Measurements from ENCODE around the gene ROM1.

ROM1 gene, protein sequence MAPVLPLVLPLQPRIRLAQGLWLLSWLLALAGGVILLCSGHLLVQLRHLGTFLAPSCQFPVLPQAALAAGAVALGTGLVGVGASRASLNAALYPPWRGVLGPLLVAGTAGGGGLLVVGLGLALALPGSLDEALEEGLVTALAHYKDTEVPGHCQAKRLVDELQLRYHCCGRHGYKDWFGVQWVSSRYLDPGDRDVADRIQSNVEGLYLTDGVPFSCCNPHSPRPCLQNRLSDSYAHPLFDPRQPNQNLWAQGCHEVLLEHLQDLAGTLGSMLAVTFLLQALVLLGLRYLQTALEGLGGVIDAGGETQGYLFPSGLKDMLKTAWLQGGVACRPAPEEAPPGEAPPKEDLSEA

DNA sequence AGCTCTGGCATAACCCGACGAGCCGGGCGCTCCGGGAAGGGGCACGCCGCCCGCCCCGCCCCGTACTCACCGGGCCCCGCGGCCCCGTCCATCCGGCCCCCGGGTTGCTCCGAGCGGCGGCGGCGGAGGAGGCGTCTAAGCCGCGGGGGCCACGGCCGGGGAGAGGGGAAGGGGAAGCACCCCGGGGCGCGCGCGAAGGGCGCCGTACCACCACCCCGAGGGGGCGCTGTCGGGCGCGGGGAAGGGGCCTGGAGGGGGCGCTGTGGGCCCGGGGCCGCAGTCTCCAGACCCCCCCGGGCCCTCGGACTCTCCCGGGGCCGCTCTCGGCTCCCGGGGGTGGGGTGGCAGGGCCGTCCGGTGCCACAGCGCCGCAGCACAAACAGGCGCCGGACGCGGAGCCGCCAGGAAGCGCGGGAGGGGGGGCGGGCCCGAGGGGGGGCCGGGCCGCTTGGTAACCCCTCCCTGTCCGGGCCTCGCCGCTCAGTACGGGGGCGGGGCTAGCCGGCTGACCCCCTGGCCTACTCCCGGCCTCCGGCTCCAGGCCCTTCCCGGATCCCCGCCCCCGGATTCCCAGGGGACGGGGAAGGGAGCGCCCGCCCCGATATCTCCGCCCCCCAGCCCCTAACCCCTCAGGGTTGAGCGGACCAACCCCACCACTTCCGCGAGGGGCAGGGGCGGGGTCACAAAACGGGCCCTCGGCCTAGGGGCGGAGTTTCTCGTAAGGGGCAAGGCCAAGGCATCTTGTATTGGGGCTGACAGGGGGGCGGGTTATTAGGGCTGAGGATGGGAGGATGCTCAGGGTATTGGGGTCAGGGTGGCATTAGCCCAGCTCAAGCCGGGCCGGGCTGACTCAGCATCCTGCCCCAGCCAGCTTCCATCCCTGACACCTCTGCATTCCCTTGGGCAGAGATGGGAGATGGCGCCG lies at the start of gene ROM1, which contains the start of gene EML3:
TSS of gene ROM1 (plus strand) at position 892 of the 925 bp plus-strand sequence. CDS start at position 917, 25 bp downstream.
TSS of gene EML3 (minus strand) at position 410 of the 925 bp plus-strand sequence. CDS start at position 92, 318 bp downstream.
- peak within 1 kb of the TSS; percentile 58 for H2AFZ ChIP-seq (ENCODE audit: low read depth, low read length, severe bottlenecking)
- H3K27me3 ChIP-seq (ENCODE audit: low read length) = no peaks in the 10 kb centered on the region
- no peak for TF ChIP-seq EZH2phosphoT487 (conservative IDR thresholded peaks at IDR 0.05; ENCODE audit: low read length)
- TF ChIP-seq, protein P1, sequence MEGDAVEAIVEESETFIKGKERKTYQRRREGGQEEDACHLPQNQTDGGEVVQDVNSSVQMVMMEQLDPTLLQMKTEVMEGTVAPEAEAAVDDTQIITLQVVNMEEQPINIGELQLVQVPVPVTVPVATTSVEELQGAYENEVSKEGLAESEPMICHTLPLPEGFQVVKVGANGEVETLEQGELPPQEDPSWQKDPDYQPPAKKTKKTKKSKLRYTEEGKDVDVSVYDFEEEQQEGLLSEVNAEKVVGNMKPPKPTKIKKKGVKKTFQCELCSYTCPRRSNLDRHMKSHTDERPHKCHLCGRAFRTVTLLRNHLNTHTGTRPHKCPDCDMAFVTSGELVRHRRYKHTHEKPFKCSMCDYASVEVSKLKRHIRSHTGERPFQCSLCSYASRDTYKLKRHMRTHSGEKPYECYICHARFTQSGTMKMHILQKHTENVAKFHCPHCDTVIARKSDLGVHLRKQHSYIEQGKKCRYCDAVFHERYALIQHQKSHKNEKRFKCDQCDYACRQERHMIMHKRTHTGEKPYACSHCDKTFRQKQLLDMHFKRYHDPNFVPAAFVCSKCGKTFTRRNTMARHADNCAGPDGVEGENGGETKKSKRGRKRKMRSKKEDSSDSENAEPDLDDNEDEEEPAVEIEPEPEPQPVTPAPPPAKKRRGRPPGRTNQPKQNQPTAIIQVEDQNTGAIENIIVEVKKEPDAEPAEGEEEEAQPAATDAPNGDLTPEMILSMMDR (IDR thresholded peaks at IDR 0.05; ENCODE audit: insufficient read depth, low read length, poor library complexity, severe bottlenecking) = peak; percentile 98
- peak within 1 kb of the TSS; percentile 90 for H3K4me2 ChIP-seq (ENCODE audit: low read depth, low read length, poor library complexity, severe bottlenecking)
- H3K9ac ChIP-seq (ENCODE audit: low read length) = peak within 1 kb of the TSS; percentile 97
- no peaks in the 10 kb centered on the region for H3K9me3 ChIP-seq (ENCODE audit: insufficient read depth, low read length)
- peaks cover 12% of the 10 kb centered on the region; the same call in 1 of the 2 replicates for H3K79me2 ChIP-seq (ENCODE audit: insufficient read depth, low read length)
- no peaks in the 10 kb centered on the region for H3K9me2 ChIP-seq (replicated peaks; ENCODE audit: insufficient read depth, low read length)
- H3K36me3 ChIP-seq (ENCODE audit: low read length) = no peaks in the 10 kb centered on the region
- peaks cover 14% of the 10 kb centered on the region for H3F3A ChIP-seq (ENCODE audit: insufficient read depth)
- H3K27ac ChIP-seq (ENCODE audit: low read depth, low read length) = peak within 1 kb of the TSS; percentile 88
- H4K20me1 ChIP-seq (ENCODE audit: low read depth, low read length) = no peaks in the 10 kb centered on the region
- H3K4me3 ChIP-seq (ENCODE audit: insufficient read depth, low read length, poor library complexity, severe bottlenecking) = peak within 1 kb of the TSS; percentile 81

DNA sequence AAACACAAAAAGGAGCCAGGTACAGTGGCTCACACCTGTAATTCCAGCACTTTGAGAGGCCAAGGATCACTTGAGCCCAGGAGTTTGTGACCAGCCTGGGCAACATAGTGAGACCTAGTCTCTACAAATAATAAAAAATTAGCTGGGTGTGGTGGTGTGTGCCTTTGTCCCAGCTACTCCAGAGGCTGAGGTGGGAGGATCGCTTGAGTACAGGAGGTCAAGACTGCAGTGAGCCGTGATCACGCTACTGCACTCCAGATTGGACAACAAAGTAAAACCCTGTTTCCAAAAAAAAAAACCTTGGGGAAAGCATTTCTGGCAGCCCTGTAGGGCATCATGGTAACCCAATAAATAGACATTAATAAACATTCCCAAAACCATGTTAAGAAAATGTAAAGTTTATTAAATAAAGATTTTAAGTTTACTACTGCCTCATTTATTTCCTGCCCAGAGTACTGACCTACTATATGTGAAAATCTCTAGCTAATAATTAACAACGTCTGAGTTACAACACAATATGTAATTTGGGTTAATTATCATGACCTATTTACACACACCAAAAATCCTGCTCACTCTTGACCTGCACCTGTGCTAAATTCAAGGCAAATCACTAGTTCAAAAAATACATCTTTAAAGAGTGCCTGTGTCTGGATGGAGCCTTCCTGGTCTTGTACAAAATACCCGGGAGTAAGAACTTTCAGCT lies 47.8 kb upstream of the ROM1 start:
- Histone ChIP-seq H3K4me3 (ENCODE audit: insufficient read depth, low read length, poor library complexity, severe bottlenecking) (no peak overlapping the region), H3K9me3 (ENCODE audit: insufficient read depth, low read length) (no peaks in the 10 kb centered on the region), H3K79me2 (ENCODE audit: insufficient read depth, low read length) (peaks cover 35% of the 10 kb centered on the region), H3K9ac (ENCODE audit: low read length) (no peak overlapping the region), H3K27ac (ENCODE audit: low read depth, low read length) (no peak overlapping the region), H3K9me2 (replicated peaks; ENCODE audit: insufficient read depth, low read length) (no peaks in the 10 kb centered on the region), H3K27me3 (ENCODE audit: low read length) (no peaks in the 10 kb centered on the region), H4K20me1 (ENCODE audit: low read depth, low read length) (peaks cover 12% of the 10 kb centered on the region; the same call in 1 of the 2 replicates), H3K36me3 (ENCODE audit: low read length) (peaks cover 22% of the 10 kb centered on the region; the same call in 1 of the 2 replicates), H3K4me2 (ENCODE audit: low read depth, low read length, poor library complexity, severe bottlenecking) (no peak overlapping the region), H3F3A (ENCODE audit: insufficient read depth) (peaks cover 4% of the 10 kb centered on the region; the same call in 1 of the 2 replicates), H2AFZ (ENCODE audit: low read depth, low read length, severe bottlenecking) (no peak overlapping the region)
- no peak for TF ChIP-seq EZH2phosphoT487 (conservative IDR thresholded peaks at IDR 0.05; ENCODE audit: low read length)
- TF ChIP-seq, protein P1 (IDR thresholded peaks at IDR 0.05; ENCODE audit: insufficient read depth, low read length, poor library complexity, severe bottlenecking) = no peak

DNA sequence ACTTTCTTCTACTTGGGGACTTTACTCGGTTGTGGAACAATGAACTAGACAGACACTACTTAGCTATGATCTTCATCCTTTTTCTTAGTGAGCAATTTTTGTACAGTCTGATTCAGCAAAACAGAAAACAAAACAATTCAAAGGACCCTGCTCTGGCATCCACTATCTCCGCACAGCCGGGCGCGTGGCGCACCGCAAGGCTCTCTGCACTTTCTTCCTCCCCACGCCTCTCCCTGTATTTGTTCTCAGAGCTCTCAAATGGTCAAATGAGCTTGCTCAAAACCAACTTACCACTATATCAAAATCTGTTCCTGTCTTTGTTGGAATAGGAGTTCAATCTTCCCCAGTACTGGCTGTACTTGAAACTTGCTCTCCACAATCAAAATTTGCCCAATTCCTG lies 46.8 kb upstream of the ROM1 start:
- Histone ChIP-seq H4K20me1 (ENCODE audit: low read depth, low read length) (peaks cover 12% of the 10 kb centered on the region; the same call in 1 of the 2 replicates), H3K4me3 (ENCODE audit: insufficient read depth, low read length, poor library complexity, severe bottlenecking) (no peak overlapping the region), H3K36me3 (ENCODE audit: low read length) (peaks cover 27% of the 10 kb centered on the region; the same call in 1 of the 2 replicates), H3F3A (ENCODE audit: insufficient read depth) (peaks cover 4% of the 10 kb centered on the region; the same call in 1 of the 2 replicates), H3K9me3 (ENCODE audit: insufficient read depth, low read length) (no peaks in the 10 kb centered on the region), H3K9me2 (replicated peaks; ENCODE audit: insufficient read depth, low read length) (no peaks in the 10 kb centered on the region), H3K27ac (ENCODE audit: low read depth, low read length) (no peak overlapping the region), H3K4me2 (ENCODE audit: low read depth, low read length, poor library complexity, severe bottlenecking) (no peak overlapping the region), H3K79me2 (ENCODE audit: insufficient read depth, low read length) (peaks cover 40% of the 10 kb centered on the region), H3K27me3 (ENCODE audit: low read length) (no peaks in the 10 kb centered on the region), H2AFZ (ENCODE audit: low read depth, low read length, severe bottlenecking) (no peak overlapping the region), H3K9ac (ENCODE audit: low read length) (no peak overlapping the region)
- TF ChIP-seq, protein P1 (IDR thresholded peaks at IDR 0.05; ENCODE audit: insufficient read depth, low read length, poor library complexity, severe bottlenecking) = no peak
- no peak for TF ChIP-seq EZH2phosphoT487 (conservative IDR thresholded peaks at IDR 0.05; ENCODE audit: low read length)

All from SU-DHL-6 (cell line).